ENCODE measurements around the gene STX12.

DNA sequence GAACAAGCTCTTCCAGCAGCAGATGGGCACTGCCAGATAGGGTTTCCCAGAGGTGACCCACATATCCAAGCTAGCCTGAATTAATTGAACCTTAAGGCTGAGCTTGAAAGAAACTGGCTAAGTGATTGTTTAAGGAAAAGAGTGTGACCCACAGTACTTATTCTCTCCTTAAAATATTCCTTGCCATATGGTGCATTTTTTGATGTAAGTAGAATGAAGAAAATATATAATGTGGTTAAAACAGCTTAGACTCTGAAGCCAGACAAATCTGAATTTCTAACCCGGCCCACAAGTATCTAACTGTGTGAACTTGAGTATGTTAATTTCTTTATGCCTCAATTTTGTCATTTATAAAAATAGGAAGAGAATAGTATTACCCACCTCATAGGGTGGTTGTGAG is 62.5 kb downstream of the STX12 start:
- TF ChIP-seq POLR2A (IDR thresholded peaks at IDR 0.05), result no peak
- no peak for TF ChIP-seq EP300 (IDR thresholded peaks at IDR 0.05)
- TF ChIP-seq, protein P1, sequence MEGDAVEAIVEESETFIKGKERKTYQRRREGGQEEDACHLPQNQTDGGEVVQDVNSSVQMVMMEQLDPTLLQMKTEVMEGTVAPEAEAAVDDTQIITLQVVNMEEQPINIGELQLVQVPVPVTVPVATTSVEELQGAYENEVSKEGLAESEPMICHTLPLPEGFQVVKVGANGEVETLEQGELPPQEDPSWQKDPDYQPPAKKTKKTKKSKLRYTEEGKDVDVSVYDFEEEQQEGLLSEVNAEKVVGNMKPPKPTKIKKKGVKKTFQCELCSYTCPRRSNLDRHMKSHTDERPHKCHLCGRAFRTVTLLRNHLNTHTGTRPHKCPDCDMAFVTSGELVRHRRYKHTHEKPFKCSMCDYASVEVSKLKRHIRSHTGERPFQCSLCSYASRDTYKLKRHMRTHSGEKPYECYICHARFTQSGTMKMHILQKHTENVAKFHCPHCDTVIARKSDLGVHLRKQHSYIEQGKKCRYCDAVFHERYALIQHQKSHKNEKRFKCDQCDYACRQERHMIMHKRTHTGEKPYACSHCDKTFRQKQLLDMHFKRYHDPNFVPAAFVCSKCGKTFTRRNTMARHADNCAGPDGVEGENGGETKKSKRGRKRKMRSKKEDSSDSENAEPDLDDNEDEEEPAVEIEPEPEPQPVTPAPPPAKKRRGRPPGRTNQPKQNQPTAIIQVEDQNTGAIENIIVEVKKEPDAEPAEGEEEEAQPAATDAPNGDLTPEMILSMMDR (IDR thresholded peaks at IDR 0.05), result no peak
